Thyroid gland (tissue), 4 donors: ENCODE results near the gene CHCHD6.

Source experiments
- CTCF ChIP-seq, 6 experiments: fragments of 200-600 bp in 3 of 6; fragments of 450-650 bp in 3 of 6; sonication (generic) in 3 of 6; IDR thresholded peaks; one replicate each; pipeline ENCODE4 v1.5.1; 2016 to 2019; ENCODE audit warnings: antibody characterized with exemption in 6 of 6, mild to moderate bottlenecking in 2 of 6, inconsistent platforms in 1 of 6, moderate library complexity in 1 of 6
- POLR2A ChIP-seq, 2 donors: fragments of 450-650 bp; IDR thresholded peaks; one replicate each; pipeline ENCODE4 v1.6.1; 2017; ENCODE audit warnings: antibody characterized with exemption in 2 of 2, mild to moderate bottlenecking in 2 of 2, moderate library complexity in 1 of 2

- TF ChIP-seq CTCF (IDR thresholded peaks at IDR 0.05) = no peak
- no peak for TF ChIP-seq POLR2A (IDR thresholded peaks at IDR 0.05)
Observed at GRCh38 chr3:126663257-126663656, 40.8 kb upstream of the CHCHD6 start.
